Gastrocnemius medialis (tissue), 4 donors: ENCODE results near the gene ADCY4. TPM values are rescaled to one million over a fixed set of nuclear protein-coding genes. Genes with fewer than 3 reads are reported as not detected.

Experiments
- ATAC-seq, 2 donors: fragments of 150-250 bp; one replicate each; pipeline ENCODE4 v1.9.1; 2016
- DNase-seq, 2 donors: peaks; one replicate each; pipeline ENCODE4 v3.0.0-alpha.2; 2019
- H3K27ac ChIP-seq, 4 donors: fragments of 200-600 bp; sonication (generic); 1 replicate in 1 of 4; 2 replicates in 3 of 4; pipeline ENCODE4 v1.5.1; 2016 to 2018; ENCODE audit warnings: mild to moderate bottlenecking in 2 of 4, moderate library complexity in 1 of 4
- H3K27me3 ChIP-seq, 3 donors: fragments of 200-600 bp; sonication (generic) in 2 of 3; 1 replicate in 1 of 3; 2 replicates in 2 of 3; pipeline versions ENCODE4 v1.5.1 to v1.6.0; 2016 to 2019; ENCODE audit warnings: mild to moderate bottlenecking in 1 of 3, moderate library complexity in 1 of 3
- H3K36me3 ChIP-seq, 2 donors: fragments of 200-600 bp; sonication (generic) in 1 of 2; one replicate each; pipeline ENCODE4 v1.5.1; 2017 to 2018
- H3K4me1 ChIP-seq, 2 donors: fragments of 200-600 bp; sonication (generic) in 1 of 2; one replicate each; pipeline ENCODE4 v1.5.1; 2016 to 2017; ENCODE audit warnings: mild to moderate bottlenecking in 2 of 2
- H3K4me3 ChIP-seq, 4 donors: fragments of 200-600 bp; sonication (generic) in 3 of 4; 1 replicate in 1 of 4; 2 replicates in 3 of 4; pipeline ENCODE4 v1.5.1; 2016 to 2019; ENCODE audit warnings: mild to moderate bottlenecking in 2 of 4
- H3K9me3 ChIP-seq, 3 donors: fragments of 200-600 bp; sonication (generic) in 2 of 3; 1 replicate in 1 of 3; 2 replicates in 2 of 3; pipeline ENCODE4 v1.5.1; 2016 to 2019
- CTCF ChIP-seq, 5 experiments: fragments of 450-650 bp in 3 of 5; fragments of 200-600 bp in 2 of 5; sonication (generic) in 2 of 5; IDR thresholded peaks in 4 of 5; conservative IDR thresholded peaks in 1 of 5; 1 replicate in 4 of 5; 2 replicates in 1 of 5; pipeline ENCODE4 v1.5.1; 2016 to 2019; ENCODE audit warnings: antibody characterized with exemption in 5 of 5, mild to moderate bottlenecking in 3 of 5, moderate library complexity in 3 of 5
- POLR2A ChIP-seq, 2 donors: fragments of 450-650 bp; IDR thresholded peaks; one replicate each; pipeline ENCODE4 v1.6.1; 2017; ENCODE audit warnings: antibody characterized with exemption in 2 of 2, mild to moderate bottlenecking in 2 of 2, moderate library complexity in 2 of 2
- in situ Hi-C, 4 donors: fragments of 200-750 bp; cut with MboI; loops; one replicate each; pipeline versions ENCODE4 v1.15.0 to v1.8.0; 2017; ENCODE audit warnings: low sequenced_read_pairs in 4 of 4
- intact Hi-C: fragments of 100-400 bp; cut with DNase I; formaldehyde crosslinking; loops from one replicate; pipeline ENCODE4 v1.15.1; 2023; ENCODE audit warnings: low total_unique reads
- total RNA-seq, 4 donors: library from RNA; depleted of rRNA; stranded (reverse); fragments of >200 nt; gene quantifications; one replicate each; pipeline versions ENCODE4 v1.1.0 to v1.2.3, GENCODE V29; 2016

The ADCY4 gene
- total RNA-seq, 4 donors from 2014 or later: 7.9 to 16.6 (median 8.7) TPM

GRCh38 chr14:24280797-24281460 lies 53.9 kb downstream of the ADCY4 start:
- ATAC-seq (no peak), DNase-seq (no peak)
- H3K36me3 ChIP-seq: no peaks in the 10 kb centered on the region
- no peaks in the 10 kb centered on the region for H3K9me3 ChIP-seq
- H3K27ac ChIP-seq: no peak overlapping the region
- no peaks in the 10 kb centered on the region for H3K4me1 ChIP-seq
- TF ChIP-seq POLR2A (IDR thresholded peaks at IDR 0.05) (no peak), CTCF (IDR thresholded peaks at IDR 0.05 in 4 of 5, conservative IDR thresholded peaks at IDR 0.05 in 1 of 5) (no peak)
- in situ Hi-C loops: no loop called here
- intact Hi-C loops: no loop called here
- H3K4me3 ChIP-seq: no peak overlapping the region
- H3K27me3 ChIP-seq: no peaks in the 10 kb centered on the region

GRCh38 chr14:24279301-24280186 lies 55.3 kb downstream of the ADCY4 start:
- H3K9me3 ChIP-seq: no peaks in the 10 kb centered on the region
- ATAC-seq (no peak), DNase-seq (no peak)
- in situ Hi-C loops (no loop called here), intact Hi-C loops (no loop called here)
- H3K27ac ChIP-seq: no peak overlapping the region
- H3K36me3 ChIP-seq: no peaks in the 10 kb centered on the region
- no peak overlapping the region for H3K4me3 ChIP-seq
- TF ChIP-seq CTCF (IDR thresholded peaks at IDR 0.05 in 4 of 5, conservative IDR thresholded peaks at IDR 0.05 in 1 of 5) (no peak), POLR2A (IDR thresholded peaks at IDR 0.05) (no peak)
- no peaks in the 10 kb centered on the region for H3K4me1 ChIP-seq
- no peaks in the 10 kb centered on the region for H3K27me3 ChIP-seq

GRCh38 chr14:24278424-24278823 lies 56.4 kb downstream of the ADCY4 start:
- in situ Hi-C loops: no loop called here

DNA sequence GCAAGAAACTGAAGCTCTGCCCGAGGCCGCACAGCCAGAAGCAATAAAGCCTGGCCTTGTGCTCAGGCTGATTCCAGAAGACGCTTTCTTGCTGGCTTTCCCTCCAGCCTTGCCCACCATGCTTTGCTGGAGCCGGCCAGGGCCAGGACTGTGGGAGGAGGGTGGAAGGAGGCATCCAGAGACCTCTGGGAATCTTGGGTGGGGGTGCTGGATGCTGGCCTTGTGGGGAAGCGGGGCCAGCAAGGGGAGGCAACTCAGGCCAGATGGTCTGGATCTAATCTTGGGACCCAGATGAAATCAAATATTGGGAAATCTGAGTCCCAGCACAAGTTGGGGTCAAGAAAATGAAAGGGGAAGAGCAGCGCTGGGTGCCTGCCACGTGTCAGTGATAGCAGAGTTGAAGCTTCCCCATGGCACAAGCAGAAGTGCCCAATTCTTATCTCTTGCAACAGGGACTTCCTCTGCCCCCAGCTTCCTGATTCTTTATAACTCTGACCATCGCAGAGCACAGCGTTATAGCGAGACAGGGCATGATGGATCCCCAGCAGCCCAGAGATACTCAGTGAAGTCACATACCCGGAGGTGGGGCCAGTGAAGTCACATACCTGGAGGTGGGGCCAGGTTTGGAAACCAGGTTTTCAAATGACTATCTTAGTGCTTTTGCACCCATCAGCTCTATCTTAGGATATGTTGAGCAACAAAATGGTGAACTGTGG lies 57.1 kb downstream of the ADCY4 start:
- in situ Hi-C loops (no loop called here), intact Hi-C loops (no loop called here)
- TF ChIP-seq POLR2A (IDR thresholded peaks at IDR 0.05): no peak
- no peak for TF ChIP-seq CTCF (IDR thresholded peaks at IDR 0.05 in 4 of 5, conservative IDR thresholded peaks at IDR 0.05 in 1 of 5)
- ATAC-seq (no peak), DNase-seq (no peak)
- no peaks in the 10 kb centered on the region for H3K36me3 ChIP-seq
- no peaks in the 10 kb centered on the region for H3K9me3 ChIP-seq
- H3K4me3 ChIP-seq: no peak overlapping the region
- H3K27me3 ChIP-seq: no peaks in the 10 kb centered on the region
- no peak overlapping the region for H3K27ac ChIP-seq
- peaks cover 0 to 3% of the 10 kb centered on the region in 2 donors for H3K4me1 ChIP-seq

More at GRCh38 chr14:24278424-24278823, 56.4 kb downstream of the ADCY4 start:
- intact Hi-C loops: no loop called here
- H3K4me3 ChIP-seq: no peak overlapping the region
- peaks cover 0 to 3% of the 10 kb centered on the region in 2 donors for H3K4me1 ChIP-seq
- DNase-seq (no peak), ATAC-seq (no peak)
- TF ChIP-seq POLR2A (IDR thresholded peaks at IDR 0.05) (no peak), CTCF (IDR thresholded peaks at IDR 0.05 in 4 of 5, conservative IDR thresholded peaks at IDR 0.05 in 1 of 5) (no peak)
- no peaks in the 10 kb centered on the region for H3K36me3 ChIP-seq
- H3K27me3 ChIP-seq: no peaks in the 10 kb centered on the region
- H3K27ac ChIP-seq: no peak overlapping the region
- H3K9me3 ChIP-seq: no peaks in the 10 kb centered on the region
